ENCODE measurements around the gene C3orf38.

The C3orf38 gene

GRCh38 chr3:88149509-88150362 lies at the start of gene C3orf38:
Gene C3orf38, plus strand, starts transcription at chr3:88149959. Its CDS starts 94 bp downstream, at chr3:88150053.
- peak; percentile 79 for DNase-seq (ENCODE audit: extremely low read depth, low read depth)
- peak within 1 kb of the TSS; percentile 87 for H3K4me3 ChIP-seq (replicated peaks; ENCODE audit: low read depth, low read length)
- TF ChIP-seq CTCF (IDR thresholded peaks at IDR 0.05; ENCODE audit: low read depth, low read length, missing control alignments), result no peak

- DNase-seq (ENCODE audit: extremely low read depth, low read depth), result no peak
- no peak overlapping the region for H3K4me3 ChIP-seq (replicated peaks; ENCODE audit: low read depth, low read length)
- TF ChIP-seq CTCF (IDR thresholded peaks at IDR 0.05; ENCODE audit: low read depth, low read length, missing control alignments), result no peak
These were observed 48.6 kb upstream of the C3orf38 start for GRCh38 chr3:88101142-88101541.

GRCh38 chr3:88105325-88105724 lies 44.4 kb upstream of the C3orf38 start:
- no peak for TF ChIP-seq CTCF (IDR thresholded peaks at IDR 0.05; ENCODE audit: low read depth, low read length, missing control alignments)
- H3K4me3 ChIP-seq (replicated peaks; ENCODE audit: low read depth, low read length), result no peak overlapping the region
- no peak for DNase-seq (ENCODE audit: extremely low read depth, low read depth)

GRCh38 chr3:88112289-88112688 lies 37.5 kb upstream of the C3orf38 start:
- no peak overlapping the region for H3K4me3 ChIP-seq (replicated peaks; ENCODE audit: low read depth, low read length)
- DNase-seq (ENCODE audit: extremely low read depth, low read depth), result no peak
- no peak for TF ChIP-seq CTCF (IDR thresholded peaks at IDR 0.05; ENCODE audit: low read depth, low read length, missing control alignments)

- peak; percentile 74 for TF ChIP-seq CTCF (IDR thresholded peaks at IDR 0.05; ENCODE audit: low read depth, low read length, missing control alignments)
- peak; percentile 56 for DNase-seq (ENCODE audit: extremely low read depth, low read depth)
- no peak overlapping the region for H3K4me3 ChIP-seq (replicated peaks; ENCODE audit: low read depth, low read length)
These were observed 36.2 kb upstream of the C3orf38 start for GRCh38 chr3:88113311-88114162.

GRCh38 chr3:88114878-88115549 lies 34.7 kb upstream of the C3orf38 start:
- no peak for DNase-seq (ENCODE audit: extremely low read depth, low read depth)
- H3K4me3 ChIP-seq (replicated peaks; ENCODE audit: low read depth, low read length), result no peak overlapping the region
- TF ChIP-seq CTCF (IDR thresholded peaks at IDR 0.05; ENCODE audit: low read depth, low read length, missing control alignments), result no peak

Data from HFF-Myc (cell line).